Tibial nerve (tissue), 4 donors: ENCODE data around the gene TANC1. TPM values are rescaled to one million over a fixed set of nuclear protein-coding genes. Genes with fewer than 3 reads are reported as not detected.
A peak's percentile ranks its signal among the peaks of the same experiment; 100 is the strongest.

ENCODE experiments used
- DNase-seq, 2 donors: peaks; one replicate each; pipeline ENCODE4 v3.0.0-alpha.2; 2019; ENCODE audit warnings: low spot score in 2 of 2
- H3K27ac ChIP-seq, 4 donors: fragments of 200-600 bp; sonication (generic) in 3 of 4; one replicate each; pipeline ENCODE4 v1.5.1; 2017 to 2019; ENCODE audit warnings: mild to moderate bottlenecking in 1 of 4
- H3K27me3 ChIP-seq, 2 donors: fragments of 200-600 bp; sonication (generic) in 1 of 2; one replicate each; pipeline versions ENCODE4 v1.5.1 to v1.6.0; 2017 to 2019
- H3K36me3 ChIP-seq, 3 donors: fragments of 200-600 bp; sonication (generic); one replicate each; pipeline ENCODE4 v1.5.1; 2018 to 2019
- H3K4me1 ChIP-seq, 4 donors: fragments of 200-600 bp; sonication (generic) in 3 of 4; one replicate each; pipeline ENCODE4 v1.5.1; 2017 to 2019
- H3K4me3 ChIP-seq, 4 donors: fragments of 200-600 bp; sonication (generic) in 3 of 4; one replicate each; pipeline ENCODE4 v1.5.1; 2017 to 2019; ENCODE audit warnings: mild to moderate bottlenecking in 1 of 4, moderate library complexity in 1 of 4
- H3K9me3 ChIP-seq, 4 donors: fragments of 200-600 bp; sonication (generic) in 3 of 4; one replicate each; pipeline ENCODE4 v1.5.1; 2017 to 2019
- EP300 ChIP-seq, 2 donors: sonication (generic); formaldehyde crosslinking; IDR thresholded peaks; one replicate each; pipeline ENCODE4 v1.6.1; 2017; ENCODE audit warnings: antibody characterized with exemption in 2 of 2, mild to moderate bottlenecking in 1 of 2
- POLR2A ChIP-seq, 2 donors: fragments of 450-650 bp; IDR thresholded peaks; one replicate each; pipeline ENCODE4 v1.6.1; 2017; ENCODE audit warnings: antibody characterized with exemption in 2 of 2, mild to moderate bottlenecking in 2 of 2, moderate library complexity in 2 of 2
- WGBS, 2 donors: methylation state at CpG; one replicate each; pipeline ENCODE4 v1.1.5; 2018; 5-methylcytosine and 5-hydroxymethylcytosine counted together
- total RNA-seq, 4 donors: library from RNA; depleted of rRNA; stranded (reverse); fragments of >200 nt; gene quantifications; one replicate each; pipeline ENCODE4 v1.1.0, GENCODE V29; 2016
- TF ChIP-seq, protein P1 (sequence below), 5 experiments: fragments of 200-600 bp in 3 of 5; fragments of 450-650 bp in 2 of 5; sonication (generic) in 3 of 5; IDR thresholded peaks; one replicate each; pipeline ENCODE4 v1.5.1; 2016 to 2019; ENCODE audit warnings: antibody characterized with exemption in 5 of 5, mild to moderate bottlenecking in 3 of 5, moderate library complexity in 2 of 5

The TANC1 gene
- total RNA-seq, 4 donors from 2014 or later = 43.5 to 66.3 (median 57.6) TPM

GRCh38 chr2:158969715-158970240 is 1.3 kb downstream of the TANC1 start:
- Histone ChIP-seq H3K27me3 (no peaks in the 10 kb centered on the region), H3K36me3 (no peaks in the 10 kb centered on the region), H3K27ac (peak overlapping the region in 3 of 4 donors; percentile 90 to 97 (median 96)), H3K4me3 (peak overlapping the region; percentile 63 to 84 (median 78)), H3K4me1 (peaks cover 0 to 47% (median 15%) of the 10 kb centered on the region in 4 donors), H3K9me3 (no peaks in the 10 kb centered on the region)
- 1% methylated on average over 12 to 24 of the region's 25 CpGs for WGBS, 2 donors
- TF ChIP-seq POLR2A (IDR thresholded peaks at IDR 0.05) (no peak), EP300 (IDR thresholded peaks at IDR 0.05) (peak in 1 of 2 donors; percentile 4)
- TF ChIP-seq, protein P1, sequence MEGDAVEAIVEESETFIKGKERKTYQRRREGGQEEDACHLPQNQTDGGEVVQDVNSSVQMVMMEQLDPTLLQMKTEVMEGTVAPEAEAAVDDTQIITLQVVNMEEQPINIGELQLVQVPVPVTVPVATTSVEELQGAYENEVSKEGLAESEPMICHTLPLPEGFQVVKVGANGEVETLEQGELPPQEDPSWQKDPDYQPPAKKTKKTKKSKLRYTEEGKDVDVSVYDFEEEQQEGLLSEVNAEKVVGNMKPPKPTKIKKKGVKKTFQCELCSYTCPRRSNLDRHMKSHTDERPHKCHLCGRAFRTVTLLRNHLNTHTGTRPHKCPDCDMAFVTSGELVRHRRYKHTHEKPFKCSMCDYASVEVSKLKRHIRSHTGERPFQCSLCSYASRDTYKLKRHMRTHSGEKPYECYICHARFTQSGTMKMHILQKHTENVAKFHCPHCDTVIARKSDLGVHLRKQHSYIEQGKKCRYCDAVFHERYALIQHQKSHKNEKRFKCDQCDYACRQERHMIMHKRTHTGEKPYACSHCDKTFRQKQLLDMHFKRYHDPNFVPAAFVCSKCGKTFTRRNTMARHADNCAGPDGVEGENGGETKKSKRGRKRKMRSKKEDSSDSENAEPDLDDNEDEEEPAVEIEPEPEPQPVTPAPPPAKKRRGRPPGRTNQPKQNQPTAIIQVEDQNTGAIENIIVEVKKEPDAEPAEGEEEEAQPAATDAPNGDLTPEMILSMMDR (IDR thresholded peaks at IDR 0.05) = no peak
- no peak for DNase-seq

DNA sequence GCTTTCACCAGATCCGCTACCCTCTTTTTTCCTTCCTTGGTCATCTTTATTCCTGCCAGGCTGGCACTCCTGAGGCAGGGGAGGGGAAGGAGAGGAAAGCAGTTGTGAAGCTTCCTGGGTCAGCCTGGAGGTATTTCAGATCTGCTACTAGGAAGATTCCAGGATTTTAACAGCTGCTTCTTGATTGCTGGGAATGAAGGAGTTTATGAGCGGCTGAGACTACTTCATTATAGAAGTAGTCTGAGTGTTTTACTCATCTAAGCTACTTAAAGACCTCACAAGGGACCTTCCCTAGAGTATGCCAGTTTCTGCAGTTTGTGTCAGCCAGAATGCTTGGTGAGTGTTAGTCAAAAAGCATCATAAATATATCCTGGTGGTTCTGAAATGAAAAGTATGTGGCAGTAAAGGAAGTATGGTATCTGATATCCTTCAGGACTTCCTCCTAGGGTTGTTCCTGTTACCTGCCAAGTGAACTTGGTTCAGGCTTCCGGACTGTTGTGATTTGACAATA is 1.9 kb downstream of the TANC1 start:
- WGBS, 2 donors = 24 to 26% methylated on average over 3 of the region's 3 CpGs
- no peak for DNase-seq
- H3K9me3 ChIP-seq = no peaks in the 10 kb centered on the region
- no peak for TF ChIP-seq POLR2A (IDR thresholded peaks at IDR 0.05)
- TF ChIP-seq, protein P1 (IDR thresholded peaks at IDR 0.05) = no peak
- no peak for TF ChIP-seq EP300 (IDR thresholded peaks at IDR 0.05)
- H3K36me3 ChIP-seq = no peaks in the 10 kb centered on the region
- peaks cover 0 to 47% (median 15%) of the 10 kb centered on the region in 4 donors for H3K4me1 ChIP-seq
- no peaks in the 10 kb centered on the region for H3K27me3 ChIP-seq
- peak overlapping the region in 3 of 4 donors; percentile 90 to 97 (median 96) for H3K27ac ChIP-seq
- H3K4me3 ChIP-seq = peak overlapping the region; percentile 63 to 84 (median 78)

GRCh38 chr2:158973116-158973956 is 4.9 kb downstream of the TANC1 start:
- Histone ChIP-seq H3K27me3 (no peaks in the 10 kb centered on the region), H3K4me3 (no peak overlapping the region), H3K27ac (peak overlapping the region in 3 of 4 donors; percentile 22 to 38 (median 26)), H3K36me3 (no peaks in the 10 kb centered on the region), H3K9me3 (no peaks in the 10 kb centered on the region), H3K4me1 (peaks cover 0 to 42% (median 15%) of the 10 kb centered on the region in 4 donors)
- DNase-seq = no peak
- TF ChIP-seq EP300 (IDR thresholded peaks at IDR 0.05) (no peak), POLR2A (IDR thresholded peaks at IDR 0.05) (no peak)
- TF ChIP-seq, protein P1 (IDR thresholded peaks at IDR 0.05) = no peak
- WGBS, 2 donors = 53 to 62% methylated on average over 8 of the region's 8 CpGs

DNA sequence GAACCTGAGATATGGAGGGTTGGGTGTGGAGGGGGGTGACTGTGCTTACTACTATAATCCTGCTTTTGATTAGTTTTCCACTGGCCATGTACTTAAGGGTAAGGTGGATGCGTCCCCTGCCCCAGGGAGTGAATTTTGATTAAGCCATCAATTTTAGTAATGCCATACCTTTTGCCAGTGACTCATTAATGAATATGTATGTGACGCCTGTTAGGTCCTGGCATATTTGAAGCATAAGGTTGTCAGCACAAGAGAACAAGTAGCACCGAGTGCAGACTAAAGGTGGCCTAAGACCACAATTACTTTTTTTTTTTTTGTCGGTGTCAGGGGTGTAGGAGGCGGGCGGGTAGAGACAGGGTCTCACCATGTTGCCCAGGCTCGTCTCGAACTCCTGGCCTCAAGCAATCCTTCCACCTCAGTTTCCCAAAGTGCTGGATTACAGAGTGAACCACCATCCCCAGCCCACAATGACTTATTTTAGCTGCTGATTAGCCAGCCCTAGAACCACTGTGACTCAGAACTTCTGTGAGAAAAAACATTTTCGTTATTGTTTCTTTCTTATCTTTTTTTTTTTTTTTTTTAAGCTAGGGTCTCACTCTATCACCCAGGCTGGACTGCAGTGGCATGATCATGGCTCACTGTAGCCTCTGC is 7.0 kb downstream of the TANC1 start:
- H3K9me3 ChIP-seq = no peaks in the 10 kb centered on the region
- no peaks in the 10 kb centered on the region for H3K36me3 ChIP-seq
- peaks cover 0 to 48% (median 15%) of the 10 kb centered on the region in 4 donors for H3K4me1 ChIP-seq
- H3K27me3 ChIP-seq = no peaks in the 10 kb centered on the region
- TF ChIP-seq EP300 (IDR thresholded peaks at IDR 0.05) (no peak), POLR2A (IDR thresholded peaks at IDR 0.05) (no peak)
- TF ChIP-seq, protein P1 (IDR thresholded peaks at IDR 0.05) = no peak
- H3K27ac ChIP-seq = no peak overlapping the region
- 92% methylated on average over 9 of the region's 9 CpGs for WGBS, 2 donors
- no peak overlapping the region for H3K4me3 ChIP-seq
- no peak for DNase-seq
